SH-SY5Y (cell line): ENCODE measurements around the gene ARID3B.

Experiments
- GATA2 ChIP-seq: IDR thresholded peaks from 2 replicates; pipeline ENCODE4 v1.6.1; 2011; ENCODE audit warnings: mild to moderate bottlenecking, low read depth, low read length
- GATA3 ChIP-seq: IDR thresholded peaks from 2 replicates; pipeline ENCODE4 v1.6.1; 2011; ENCODE audit warnings: low read depth, mild to moderate bottlenecking, low read length, moderate library complexity

DNA sequence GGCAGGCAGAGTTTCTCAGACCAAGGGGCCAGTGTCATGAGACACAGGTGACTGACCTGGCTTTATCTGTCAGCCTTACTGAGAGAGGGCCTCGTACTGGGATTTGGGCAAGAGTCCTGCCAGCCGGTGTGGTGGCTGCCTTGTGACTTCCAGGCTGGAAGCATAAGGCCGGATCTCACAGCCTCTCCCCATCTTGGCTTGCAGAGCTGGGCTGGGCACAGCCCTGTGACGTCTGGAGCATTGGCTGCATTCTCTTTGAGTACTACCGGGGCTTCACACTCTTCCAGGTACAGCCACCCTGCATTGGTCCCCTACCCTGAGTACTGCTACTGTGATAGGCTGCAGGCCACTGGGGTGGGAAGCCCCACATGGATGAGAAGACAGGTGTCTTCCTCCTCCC is 86.7 kb downstream of the ARID3B start:
- TF ChIP-seq GATA3 (no peak), GATA2 (no peak)
